NCI-H1048 (cell line): Measurements from ENCODE around the gene PPP2R2B.
"Not testable (repeated sequence)": the region's sequence is repeated elsewhere in the genome, so short reads cannot be mapped to it uniquely, and the experiment has no call there.

Experiments used
- DNase-seq: peaks from one replicate; lab custom pipeline; 2025; lab: John Stamatoyannopoulos, UW

Gene PPP2R2B

DNA sequence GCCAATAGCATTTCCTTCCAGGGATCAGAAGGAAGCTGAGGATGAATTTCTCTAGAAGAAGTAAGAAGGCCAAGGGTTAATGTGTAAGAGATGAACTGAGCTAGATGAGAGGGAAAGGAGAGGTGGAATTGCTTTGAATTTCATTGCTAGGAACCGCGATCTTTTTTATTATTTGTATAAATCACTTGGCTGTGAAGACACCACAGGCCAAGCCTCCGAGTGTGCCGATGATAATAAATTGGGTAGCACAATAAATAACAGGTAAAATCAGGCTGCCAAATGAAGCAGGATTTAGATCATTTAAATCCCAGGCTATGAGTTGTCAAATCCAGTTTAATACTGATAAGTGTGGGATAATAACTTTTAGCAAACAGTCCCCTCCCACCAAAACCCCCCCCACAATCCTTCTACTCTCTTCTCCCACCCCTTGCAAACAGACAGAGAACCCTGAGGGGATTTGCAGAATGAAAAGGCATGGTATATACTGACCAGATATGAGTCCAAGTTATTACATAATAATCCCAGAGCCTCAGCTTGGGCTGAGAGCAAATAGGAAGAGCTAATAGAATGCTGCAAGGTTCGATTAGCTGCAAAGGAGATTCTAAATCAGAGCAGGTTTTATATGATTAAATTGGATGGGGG, 143.5 kb downstream of the PPP2R2B start:
- DNase-seq = no peak

DNA sequence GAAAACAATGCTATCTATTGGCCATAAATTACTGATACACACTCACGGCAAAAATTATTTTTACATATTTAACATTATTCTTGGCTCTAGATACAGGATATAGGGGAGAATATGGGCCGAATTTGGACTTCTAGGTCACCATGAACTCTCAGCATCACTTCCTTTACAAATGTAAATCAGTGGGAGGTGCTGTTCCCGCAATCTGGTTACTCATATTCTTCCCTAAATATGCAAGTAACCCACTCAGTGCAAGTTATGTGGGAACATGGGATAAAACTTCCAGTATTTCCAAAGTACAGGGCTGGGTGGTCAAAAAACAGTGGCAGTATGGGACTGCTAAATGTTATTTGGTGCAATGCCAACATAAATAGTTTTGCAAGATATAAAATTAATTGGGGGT, 145.6 kb downstream of the PPP2R2B start:
- no peak for DNase-seq

DNA sequence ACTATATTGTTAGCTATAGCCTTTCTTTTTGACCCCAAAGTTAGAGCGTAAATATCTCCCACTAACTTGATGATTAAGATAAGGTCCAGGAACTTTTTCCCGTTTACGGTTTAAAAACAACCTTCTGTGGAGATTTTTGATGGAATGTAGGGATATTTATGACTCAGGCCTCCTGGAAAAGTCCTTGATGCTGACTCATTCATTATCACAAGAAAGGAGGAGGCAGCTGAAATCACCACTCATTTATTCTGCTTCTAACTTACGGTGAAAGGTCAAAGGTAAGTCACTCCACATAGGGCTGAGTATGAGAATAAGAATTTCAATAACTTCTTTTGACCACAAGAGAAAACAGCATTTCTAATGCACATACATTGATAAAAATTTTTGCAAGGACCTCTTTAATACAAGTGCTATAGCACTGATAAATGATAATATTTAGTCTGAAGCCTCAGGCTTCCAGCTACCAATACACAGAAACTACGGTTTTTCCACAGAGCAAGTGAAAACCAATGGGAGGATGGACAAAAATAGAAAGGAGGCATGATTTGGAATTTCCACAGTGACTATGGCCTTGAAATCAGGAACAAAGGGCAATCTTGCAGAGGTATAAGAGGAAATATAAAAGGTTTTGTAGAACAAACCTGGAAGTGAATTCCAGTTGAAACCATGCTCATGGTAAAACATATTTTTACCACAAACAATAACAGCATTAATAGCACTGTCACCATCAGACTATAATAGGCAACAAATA, 146.5 kb downstream of the PPP2R2B start:
- DNase-seq = no peak

DNA sequence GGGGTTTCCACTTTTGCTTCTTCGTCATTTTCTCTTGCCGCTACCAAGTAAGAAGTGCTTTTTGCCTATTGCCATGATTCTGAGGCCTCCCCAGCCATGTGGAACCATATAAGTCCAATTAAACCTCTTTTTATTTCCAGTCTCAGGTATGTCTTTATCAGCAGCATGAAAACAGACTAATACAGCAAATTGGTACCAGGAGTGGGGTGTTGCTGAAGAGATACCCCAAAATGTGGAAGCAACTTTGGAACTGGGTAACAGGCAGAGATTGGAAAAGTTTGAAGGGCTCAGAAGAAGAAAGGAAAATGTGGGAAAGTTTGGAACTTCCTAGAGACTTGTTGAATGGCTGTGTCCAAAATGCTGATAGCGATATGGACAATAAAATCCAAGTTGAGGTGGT, 149.8 kb downstream of the PPP2R2B start:
- not testable (repeated sequence) for DNase-seq

- no peak for DNase-seq
These were observed 151.7 kb downstream of the PPP2R2B start for GRCh38 chr5:146726891-146727290.

- DNase-seq = no peak
These were observed 152.5 kb downstream of the PPP2R2B start for GRCh38 chr5:146726020-146726419.

DNA sequence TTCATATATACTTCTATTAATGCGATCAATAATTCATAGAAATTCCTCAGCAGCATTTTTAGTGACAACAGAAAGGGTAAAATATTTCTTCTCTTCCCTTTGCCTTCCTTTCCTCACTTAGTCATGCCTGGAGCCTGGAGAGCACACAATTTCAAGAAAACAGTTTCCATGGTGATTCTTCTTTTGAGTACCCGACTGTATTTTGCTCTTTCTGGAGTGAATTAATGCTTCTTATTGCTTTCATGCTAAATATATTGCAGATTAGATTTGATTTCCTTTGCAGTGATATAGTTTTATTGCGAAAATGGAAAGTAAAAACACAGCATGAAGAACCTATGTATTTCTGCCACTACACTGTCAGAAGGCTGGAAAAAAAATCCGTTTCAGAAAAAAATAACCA, 153.5 kb downstream of the PPP2R2B start:
- DNase-seq = no peak

- DNase-seq = no peak
These were observed 156.2 kb downstream of the PPP2R2B start for GRCh38 chr5:146722361-146722779.

DNA sequence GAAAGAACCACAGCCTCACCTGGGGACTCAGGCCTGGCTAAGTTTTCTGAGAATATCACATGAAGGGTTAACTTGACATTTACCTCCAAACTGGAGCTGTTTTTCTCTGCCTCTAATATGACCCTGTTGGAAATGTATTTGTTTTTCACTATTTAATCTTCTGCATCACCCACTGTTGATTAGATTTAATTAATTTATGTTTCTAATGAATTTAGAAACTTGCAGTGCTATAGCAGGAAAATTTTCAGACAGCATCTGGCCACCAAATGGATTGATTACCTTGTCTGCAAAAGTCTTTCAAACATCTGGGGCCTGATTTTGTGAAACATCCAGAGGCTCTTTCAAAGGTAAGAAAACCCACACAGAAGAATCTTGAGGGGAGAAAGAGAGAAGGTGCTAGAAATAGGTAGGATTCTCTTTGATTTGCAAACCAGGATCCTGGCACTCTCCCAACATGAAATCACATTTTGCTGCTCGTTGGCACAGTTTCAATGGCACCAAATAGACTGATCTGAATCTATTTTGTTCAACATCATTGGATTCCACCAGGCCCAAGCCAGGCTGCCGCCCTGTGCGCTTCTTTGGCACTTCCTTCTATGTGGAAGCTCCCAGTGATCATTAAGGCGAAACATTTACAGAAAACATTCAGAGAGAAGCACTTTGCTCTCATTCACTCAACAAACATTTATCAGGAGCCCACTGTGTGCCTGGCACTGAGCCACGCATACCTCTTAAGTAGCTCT, 157.3 kb downstream of the PPP2R2B start:
- no peak for DNase-seq

DNA sequence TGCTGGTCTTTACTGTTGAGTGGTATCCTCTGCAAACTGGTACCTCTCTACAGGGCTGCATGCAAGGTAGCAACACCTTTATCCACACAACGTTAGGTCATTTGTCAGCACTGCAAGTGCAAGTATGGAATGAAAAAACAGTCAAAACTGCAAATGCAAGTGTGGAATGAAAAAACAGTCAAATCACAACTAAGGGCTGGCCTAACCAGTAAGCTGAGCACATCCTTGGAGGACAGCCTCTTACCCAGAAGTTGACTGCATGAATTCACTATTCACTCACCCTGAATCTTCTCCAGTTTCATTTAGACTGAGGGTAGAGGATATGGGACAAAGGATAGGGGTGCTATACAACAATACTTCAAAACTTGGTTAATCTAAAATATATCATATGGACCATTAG, 158.4 kb downstream of the PPP2R2B start:
- DNase-seq = no peak

- no peak for DNase-seq
These were observed 159.4 kb downstream of the PPP2R2B start for GRCh38 chr5:146719179-146719578.

DNA sequence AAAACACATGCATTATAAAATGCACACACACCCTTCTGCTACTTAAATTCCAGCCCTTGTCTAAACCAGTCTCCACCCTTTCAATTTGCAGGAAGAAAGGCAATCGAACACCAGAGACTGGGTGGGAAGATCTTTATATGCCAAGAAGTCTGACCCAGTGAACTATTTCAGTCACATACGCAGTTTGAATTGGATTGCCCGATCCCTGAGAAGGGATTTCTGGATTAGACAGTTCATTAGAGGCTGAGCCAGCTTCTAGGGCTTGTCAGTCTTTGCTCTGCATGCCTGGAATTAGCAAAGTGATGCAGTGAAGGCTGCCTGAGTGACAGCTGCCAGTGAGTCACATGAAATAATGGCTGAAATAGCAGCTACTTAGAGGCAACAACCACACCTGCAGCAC, 159.9 kb downstream of the PPP2R2B start:
- DNase-seq = no peak

DNA sequence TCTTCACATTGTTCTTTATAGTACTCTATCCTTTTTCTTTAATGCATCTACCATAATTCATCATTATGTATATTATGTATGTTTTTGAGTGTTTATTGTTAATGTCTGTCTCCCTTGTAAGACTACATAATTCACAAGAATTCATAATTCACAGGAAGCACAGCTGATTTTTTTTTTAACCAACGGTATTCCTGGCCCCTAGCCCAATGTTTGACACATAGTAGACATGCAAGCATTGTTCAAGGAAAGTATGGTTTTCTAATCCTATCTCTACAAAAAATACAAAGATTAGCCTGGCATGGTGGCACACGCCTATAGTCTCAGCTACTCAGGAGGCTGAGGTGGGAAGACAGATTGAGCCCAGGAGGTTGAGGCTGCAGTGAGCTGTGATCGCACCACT, 160.6 kb downstream of the PPP2R2B start:
- no peak for DNase-seq

GRCh38 chr5:146716636-146717035, 161.9 kb downstream of the PPP2R2B start:
- DNase-seq = no peak

DNA sequence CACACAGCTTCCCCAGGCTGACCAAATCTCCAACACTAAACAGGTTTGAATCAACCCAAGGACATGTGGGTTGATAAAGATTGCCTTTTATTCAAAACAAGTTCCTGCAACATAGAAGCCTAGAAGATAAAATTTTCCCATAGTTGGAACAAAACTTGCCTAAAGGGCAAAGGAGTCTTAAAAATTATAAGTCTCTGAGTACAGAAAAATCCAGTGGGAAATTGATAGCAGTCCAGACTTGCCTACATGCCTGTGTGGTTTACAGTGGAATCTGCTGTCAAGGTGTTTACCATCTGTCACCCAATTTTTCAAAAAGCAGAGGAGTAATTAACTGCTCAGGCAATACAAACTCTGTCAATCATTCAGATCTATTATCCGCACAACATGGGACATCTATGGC, 168.2 kb downstream of the PPP2R2B start:
- no peak for DNase-seq

DNA sequence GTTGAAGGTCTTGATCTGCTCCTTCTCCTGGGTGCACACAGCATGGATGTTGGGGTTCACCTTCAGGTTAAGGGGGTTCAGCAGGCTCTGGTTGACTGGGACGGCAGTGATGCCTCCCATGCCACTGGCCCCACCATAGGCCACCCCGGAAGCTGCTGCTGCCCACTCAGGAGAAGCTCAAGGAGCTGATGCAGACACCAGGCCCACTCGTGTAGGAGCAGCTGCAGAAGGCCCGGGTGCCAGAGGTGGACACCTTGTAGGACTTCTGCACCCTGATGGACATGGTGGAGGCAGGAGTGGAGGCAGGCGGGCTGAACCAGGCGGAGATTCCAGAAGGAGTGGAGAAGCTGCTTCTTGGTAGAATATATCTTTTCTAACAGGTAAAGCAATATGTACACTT, 171.2 kb downstream of the PPP2R2B start:
- DNase-seq = no peak

DNA sequence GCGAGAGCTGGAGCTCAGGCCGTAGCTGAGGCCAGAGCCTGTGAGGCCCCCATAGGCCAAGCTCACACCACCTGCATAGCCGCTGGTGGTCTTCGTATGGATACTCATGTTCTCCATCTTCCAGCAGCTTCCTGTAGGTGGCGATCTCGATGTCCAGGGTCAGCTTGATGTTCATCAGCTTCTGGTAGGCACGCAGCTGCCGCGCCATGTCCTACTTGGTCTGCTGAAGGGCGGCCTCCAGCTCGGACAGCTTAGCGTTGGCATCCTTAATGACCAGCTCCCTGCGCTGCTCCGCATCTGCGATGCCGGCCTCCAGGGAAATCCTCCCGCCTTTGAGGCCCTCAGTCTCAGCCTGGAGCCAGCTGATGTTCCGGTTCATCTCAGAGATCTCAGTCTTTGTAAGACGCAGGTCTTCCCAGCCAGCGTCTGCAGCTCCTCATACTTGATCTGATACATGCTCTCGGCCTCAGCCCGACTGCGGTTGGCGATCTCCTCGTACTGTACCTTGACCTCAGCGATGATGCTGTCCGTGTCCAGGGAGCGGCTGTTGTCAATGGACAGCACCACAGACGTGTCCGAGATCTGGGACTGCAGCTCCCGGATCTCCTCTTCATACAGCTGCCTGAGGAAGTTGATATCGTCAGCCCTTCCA, 172.1 kb downstream of the PPP2R2B start:
- no peak for DNase-seq

GRCh38 chr5:146704949-146705665, 173.4 kb downstream of the PPP2R2B start:
- DNase-seq = no peak

GRCh38 chr5:146703899-146704298, 174.7 kb downstream of the PPP2R2B start:
- no peak for DNase-seq

GRCh38 chr5:146703499-146703898, 175.1 kb downstream of the PPP2R2B start:
- DNase-seq = no peak

- DNase-seq = no peak
These were observed 178.7 kb downstream of the PPP2R2B start for GRCh38 chr5:146699664-146700418.
